ENCODE results near the gene FCN2. TPM values are rescaled to one million over a fixed set of nuclear protein-coding genes. Genes with fewer than 3 reads are reported as not detected.

FCN2 gene
- total and polyA plus RNA-seq, 2 of the 4 experiments (the other 2 are of a cell fraction): not detected

GRCh38 chr9:134899818-134900217 lies 19.2 kb downstream of the FCN2 start:
- no peak overlapping the region for H2AK5ac ChIP-seq (ENCODE audit: low read depth, low read length)
- no TSS peak for BruUV-seq (replicated peaks)
- TF ChIP-seq NFE2L2 (IDR thresholded peaks at IDR 0.05; ENCODE audit: low read depth, low read length) (no peak), RAD21 (IDR thresholded peaks at IDR 0.05; ENCODE audit: low read length) (no peak), MXI1 (IDR thresholded peaks at IDR 0.05; ENCODE audit: borderline replicate concordance, low read depth, low read length) (no peak), USF2 (IDR thresholded peaks at IDR 0.05; ENCODE audit: low read depth, low read length) (no peak), CHD1 (IDR thresholded peaks at IDR 0.05; ENCODE audit: low read depth, low read length) (no peak), FOS (IDR thresholded peaks at IDR 0.05; ENCODE audit: low read depth, low read length) (no peak), MAFK (IDR thresholded peaks at IDR 0.05; ENCODE audit: low read depth, low read length) (no peak), POLR2A (IDR thresholded peaks at IDR 0.05; ENCODE audit: low read depth, low read length) (no peak), RFX5 (IDR thresholded peaks at IDR 0.05; ENCODE audit: low read depth, low read length) (no peak), BHLHE40 (IDR thresholded peaks at IDR 0.05; ENCODE audit: low read depth, low read length) (no peak), RCOR1 (IDR thresholded peaks at IDR 0.05; ENCODE audit: insufficient replicate concordance, low read length) (no peak), SMC3 (IDR thresholded peaks at IDR 0.05; ENCODE audit: low read depth, low read length) (no peak), MAZ (IDR thresholded peaks at IDR 0.05; ENCODE audit: borderline replicate concordance, low read depth, low read length) (no peak)
- no peaks in the 10 kb centered on the region for H3K79me1 ChIP-seq (ENCODE audit: low read depth in 1 of 2, low read length in 2 of 2)
- H3K27me3 ChIP-seq (ENCODE audit: control insufficient read depth, insufficient read depth, low read length): peaks cover 12% of the 10 kb centered on the region
- no peaks in the 10 kb centered on the region for H3K9me1 ChIP-seq (ENCODE audit: insufficient read depth, low read length)
- no peak overlapping the region for H2BK120ac ChIP-seq (ENCODE audit: low read depth, low read length)
- H2AFZ ChIP-seq (replicated peaks; ENCODE audit: low read length, poor library complexity): no peak overlapping the region
- H3K27ac ChIP-seq (ENCODE audit: insufficient read depth, low read length): no peak overlapping the region
- H3K36me3 ChIP-seq (ENCODE audit: control insufficient read depth, insufficient read depth, low read length): no peaks in the 10 kb centered on the region
- intact Hi-C loops (cut with micrococcal nuclease) (no loop called here), dilution Hi-C loops (cut with HindIII; ENCODE audit: low sequenced_read_pairs, unreplicated experiment) (no loop called here), in situ Hi-C loops (cut with MboI; ENCODE audit: low sequenced_read_pairs) (no loop called here)
- WGBS, 2 experiments (ENCODE audit: extremely low coverage in 2 of 2, insufficient read length in 1 of 2): no CpG with 5 or more reads among the region's 1 CpG
- H4K8ac ChIP-seq (ENCODE audit: low read depth in 2 of 2, low read length in 2 of 2): no peak overlapping the region
- H3K9me3 ChIP-seq (ENCODE audit: control insufficient read depth, insufficient read depth, low read length): peaks cover 9% of the 10 kb centered on the region; the same call in 1 of the 2 replicates
- H2BK20ac ChIP-seq (ENCODE audit: low read depth, low read length): no peak overlapping the region
- no peaks in the 10 kb centered on the region for H4K20me1 ChIP-seq (ENCODE audit: insufficient read depth, low read length)
- ATAC-seq (ENCODE audit: low read depth): no peak
- no peak overlapping the region for H2AK9ac ChIP-seq (replicated peaks; ENCODE audit: low read depth, low read length, poor library complexity)
- no peak overlapping the region for H3K4me3 ChIP-seq (ENCODE audit: insufficient read depth, low read depth, low read length)
- no peak overlapping the region for H3K14ac ChIP-seq (replicated peaks; ENCODE audit: low read depth, low read length)
- ChIA-PET CTCF (no interaction called here), POLR2A (ENCODE audit: unreplicated experiment) (no interaction called here)
- H3K23ac ChIP-seq (ENCODE audit: low read depth, low read length): no peak overlapping the region
- H3K9ac ChIP-seq (ENCODE audit: low read depth, low read length): no peak overlapping the region
- H4K91ac ChIP-seq (ENCODE audit: insufficient read depth, low read depth, low read length): no peak overlapping the region
- H4K5ac ChIP-seq (ENCODE audit: low read depth, low read length): no peak overlapping the region
- no peak overlapping the region for H3K4ac ChIP-seq (ENCODE audit: low read depth, low read length)
- no peak overlapping the region for H2BK5ac ChIP-seq (ENCODE audit: low read depth, low read length, poor library complexity, severe bottlenecking)
- no peak overlapping the region for H3K56ac ChIP-seq (ENCODE audit: extremely low read depth, insufficient read depth, low read length)
- H3K4me1 ChIP-seq (ENCODE audit: control insufficient read depth, insufficient read depth, low read length): peaks cover 10% of the 10 kb centered on the region
- DNase-seq: no peak
- H2BK15ac ChIP-seq (ENCODE audit: low read depth, low read length): no peak overlapping the region
- no peak overlapping the region for H3K4me2 ChIP-seq (ENCODE audit: low read depth, low read length)
- no peak overlapping the region for H3K18ac ChIP-seq (ENCODE audit: low read depth, low read length)

All from IMR-90 (cell line).